GM19395 (cell line): ENCODE measurements around the gene ERI3.

Source experiments
- ATAC-seq: cut with Tn5 transposase; IDR thresholded peaks from one replicate; pipeline ENCODE4 v1.9.1; 2021; ENCODE audit warnings: mild to moderate bottlenecking, moderate library complexity; ENCODE audit not compliant: unreplicated experiment

ERI3 gene, protein sequence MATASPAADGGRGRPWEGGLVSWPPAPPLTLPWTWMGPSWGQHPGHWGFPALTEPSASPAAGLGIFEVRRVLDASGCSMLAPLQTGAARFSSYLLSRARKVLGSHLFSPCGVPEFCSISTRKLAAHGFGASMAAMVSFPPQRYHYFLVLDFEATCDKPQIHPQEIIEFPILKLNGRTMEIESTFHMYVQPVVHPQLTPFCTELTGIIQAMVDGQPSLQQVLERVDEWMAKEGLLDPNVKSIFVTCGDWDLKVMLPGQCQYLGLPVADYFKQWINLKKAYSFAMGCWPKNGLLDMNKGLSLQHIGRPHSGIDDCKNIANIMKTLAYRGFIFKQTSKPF

DNA sequence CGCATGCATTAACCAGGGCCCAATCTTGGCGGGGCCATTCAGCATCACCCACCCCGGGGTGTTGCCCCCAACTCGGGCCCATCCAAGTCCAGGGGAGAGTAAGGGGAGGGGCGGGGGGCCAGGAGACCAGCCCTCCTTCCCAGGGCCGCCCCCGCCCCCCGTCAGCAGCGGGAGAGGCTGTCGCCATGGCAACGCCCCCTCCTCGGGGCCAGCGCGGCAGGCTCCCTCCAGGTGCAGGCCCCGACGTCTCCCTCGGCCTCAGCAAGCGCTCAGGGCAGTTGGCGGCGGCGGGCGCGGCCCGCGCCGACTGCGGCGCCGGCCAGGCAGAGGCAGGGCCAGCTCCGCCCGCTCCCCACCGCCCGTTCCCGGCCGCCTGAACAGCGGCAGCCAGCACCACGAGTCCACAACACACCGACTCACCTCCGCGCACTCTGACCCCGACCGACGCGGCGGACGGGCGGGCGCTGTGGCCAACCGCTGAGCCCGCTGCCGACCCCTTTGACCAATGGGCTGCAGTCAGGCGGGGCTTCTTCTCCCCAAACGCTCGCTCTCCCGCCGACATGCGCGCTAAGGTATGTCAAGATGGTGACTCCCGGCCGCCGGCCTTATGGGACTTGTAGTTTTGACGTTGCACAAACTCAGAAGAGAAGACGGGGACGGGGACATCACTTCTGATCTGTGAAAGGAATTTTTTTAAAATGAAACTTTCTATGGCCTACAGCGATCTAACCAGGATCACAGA, at the start of gene ERI3:
ERI3 (minus strand) TSS at position 418 of the 742 bp plus-strand sequence; CDS start at position 187, 231 bp downstream.
- ATAC-seq = peak; percentile 98

- no peak for ATAC-seq
Measured at GRCh38 chr1:44401256-44402228, 46.5 kb upstream of the ERI3 start.

GRCh38 chr1:44390277-44390676, 35.2 kb upstream of the ERI3 start:
- no peak for ATAC-seq

DNA sequence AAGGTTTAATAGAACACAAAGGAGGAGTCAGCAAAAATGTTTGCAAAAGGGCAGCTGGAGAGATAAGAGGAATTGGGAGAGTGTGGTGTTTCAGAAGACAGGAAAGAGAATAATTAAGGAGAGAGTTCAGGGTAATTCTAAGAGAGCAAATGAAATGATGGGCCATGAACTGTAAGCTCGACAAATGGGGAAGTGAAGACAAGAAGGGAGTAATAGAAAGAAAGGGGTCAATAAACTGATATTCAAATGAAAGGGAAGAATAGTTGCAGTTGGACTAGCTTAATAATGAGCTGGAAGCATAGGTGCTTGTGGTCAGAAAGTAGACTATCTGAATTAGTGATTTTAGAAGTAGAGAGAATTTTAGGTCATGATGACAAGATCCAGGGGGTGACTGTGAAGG, 34.4 kb upstream of the ERI3 start:
- no peak for ATAC-seq

- ATAC-seq = no peak
Measured at GRCh38 chr1:44388551-44388950, 33.5 kb upstream of the ERI3 start.

- ATAC-seq = no peak
Measured at GRCh38 chr1:44380666-44381177, 25.7 kb upstream of the ERI3 start.

GRCh38 chr1:44377925-44378784, 23.1 kb upstream of the ERI3 start:
- ATAC-seq = no peak

DNA sequence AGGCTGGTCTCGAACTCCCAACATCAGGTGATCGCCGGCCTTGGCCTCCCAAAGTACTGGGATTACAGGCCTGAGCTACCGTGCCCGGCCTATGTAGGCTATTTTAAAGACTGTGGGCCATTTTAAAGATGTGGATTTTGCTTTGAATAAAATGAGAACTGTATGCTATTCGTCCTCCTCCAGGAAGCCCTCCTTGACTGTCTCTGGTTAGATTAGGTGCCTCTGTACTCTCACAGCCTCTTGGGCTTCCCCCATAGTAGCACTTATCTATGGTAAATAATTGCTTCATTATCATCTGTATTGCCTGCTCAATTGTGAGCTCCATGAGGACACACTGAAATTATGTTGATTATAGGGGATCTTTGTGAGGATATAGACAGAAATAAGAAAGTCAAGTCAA, 20.5 kb upstream of the ERI3 start:
- no peak for ATAC-seq

DNA sequence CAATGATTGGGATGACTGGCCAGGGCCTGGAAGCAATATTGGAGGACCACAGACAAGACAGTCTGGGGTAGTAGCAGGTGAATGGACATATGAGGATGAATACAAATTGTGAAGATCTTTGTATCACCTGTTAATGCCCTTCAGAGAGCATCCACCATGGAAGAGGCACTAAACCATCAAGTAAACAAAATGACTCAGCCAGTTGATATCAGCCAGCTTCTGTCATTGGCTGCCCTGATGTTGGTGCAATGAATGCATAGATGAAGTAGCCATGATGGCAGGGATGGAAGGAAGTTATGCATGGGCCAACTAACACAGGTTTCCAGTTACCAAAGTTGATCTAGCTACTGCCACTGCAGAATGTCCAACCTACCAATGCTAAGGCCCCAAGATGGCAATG, 16.1 kb upstream of the ERI3 start:
- ATAC-seq = no peak

DNA sequence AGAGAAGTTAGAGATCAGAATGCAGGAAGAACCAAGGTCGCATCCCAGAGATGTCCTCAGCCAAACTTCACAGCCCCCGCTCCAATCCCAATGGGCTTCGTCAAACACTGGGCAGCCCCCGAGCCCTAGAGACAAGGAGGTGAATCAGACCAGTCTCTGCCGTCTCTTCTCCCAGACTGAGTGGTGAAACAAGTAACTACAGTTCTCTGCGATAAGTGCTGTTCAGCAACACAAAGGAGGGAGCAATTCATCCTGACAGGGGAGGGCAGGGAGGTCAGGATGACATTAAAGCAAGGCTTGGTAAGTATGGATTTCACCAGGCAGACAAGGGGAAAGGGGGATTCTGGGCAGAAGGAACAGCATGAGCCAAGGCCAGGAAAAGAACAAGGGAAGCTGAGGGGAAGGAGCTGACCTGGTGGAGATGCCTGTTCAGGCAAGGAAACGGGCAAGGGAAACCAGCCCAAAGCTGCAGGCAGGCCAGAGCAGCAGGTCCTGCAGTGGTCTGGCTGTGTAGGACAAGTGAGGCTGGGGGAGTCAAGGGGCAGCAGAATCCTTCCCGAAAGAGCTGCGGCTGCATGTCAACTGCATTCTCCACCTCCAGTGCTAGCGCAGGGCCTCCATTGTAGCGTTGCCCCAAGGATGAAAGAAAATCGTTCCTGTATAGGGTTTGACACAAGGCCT, 13.6 kb upstream of the ERI3 start:
- no peak for ATAC-seq

DNA sequence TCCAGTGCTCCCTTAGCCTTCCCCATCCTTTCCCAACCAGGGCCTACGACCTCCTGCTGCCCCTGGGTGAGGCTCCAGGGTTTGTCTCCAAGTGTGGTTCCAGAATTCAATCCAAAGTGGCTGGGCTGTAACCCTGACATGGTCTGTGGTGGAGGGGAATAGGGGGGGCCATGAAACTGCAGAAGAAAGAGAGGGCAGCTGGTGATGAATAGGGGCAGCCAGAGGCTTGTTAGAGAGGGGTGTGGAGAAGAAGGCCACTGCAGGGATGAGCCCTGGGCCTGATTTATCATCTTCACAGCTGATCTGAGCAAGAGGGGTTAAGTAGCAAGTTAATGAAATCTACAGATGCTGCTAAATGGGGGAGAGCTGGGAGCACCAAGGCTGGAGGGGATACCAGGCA, 12.9 kb upstream of the ERI3 start:
- ATAC-seq = no peak

DNA sequence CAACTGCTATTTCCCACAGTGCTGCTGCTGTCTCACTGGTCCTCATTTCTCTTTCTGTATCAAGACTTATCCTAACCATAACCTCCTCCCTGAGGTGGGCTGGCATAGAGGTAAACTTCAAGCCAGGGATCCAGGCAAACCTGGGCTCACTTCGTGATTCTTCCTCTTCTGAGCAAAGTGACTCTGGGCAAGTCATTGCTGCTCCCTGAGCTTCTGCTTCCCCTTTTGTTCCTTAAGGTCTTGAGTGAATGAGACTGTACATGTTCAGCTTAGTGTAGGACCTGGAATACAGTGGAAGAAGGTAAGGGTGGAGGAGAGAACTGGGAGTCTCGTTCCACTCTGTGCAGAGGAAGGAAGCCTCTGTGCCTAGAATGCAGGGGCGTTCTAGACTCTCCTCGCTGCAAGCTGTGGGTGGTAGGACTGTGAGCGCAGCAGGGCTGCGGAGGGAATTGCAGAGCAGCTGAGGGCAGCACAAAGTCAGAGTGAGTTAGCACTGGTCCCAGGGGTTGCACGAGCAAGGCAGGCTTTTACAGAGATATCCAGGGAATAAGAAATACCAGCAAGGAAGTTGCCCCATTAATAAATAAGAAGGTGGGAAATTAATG, 11.4 kb upstream of the ERI3 start:
- ATAC-seq = no peak

GRCh38 chr1:44361478-44361877, 6.4 kb upstream of the ERI3 start:
- no peak for ATAC-seq

- ATAC-seq = no peak
Measured at GRCh38 chr1:44359234-44359935, 4.3 kb upstream of the ERI3 start.

DNA sequence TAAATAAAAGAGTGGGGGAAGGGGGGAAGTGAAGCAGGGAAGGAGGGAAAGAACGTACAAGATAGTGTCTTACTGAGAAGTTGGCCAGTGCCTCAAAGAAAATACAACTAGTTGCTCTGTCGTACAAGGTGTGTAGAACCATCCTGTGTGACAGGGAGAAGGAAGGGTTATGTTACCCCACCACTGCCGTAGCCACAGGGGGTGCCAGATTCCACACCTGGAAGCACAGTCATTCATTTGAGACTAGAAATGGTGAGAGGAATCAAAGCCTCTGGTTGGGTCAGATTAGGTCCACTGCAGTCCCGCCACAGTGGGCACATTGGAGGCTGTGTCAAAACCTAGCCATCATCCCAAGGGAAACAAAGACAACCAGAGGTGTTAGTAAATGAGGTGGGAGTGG, 2.7 kb upstream of the ERI3 start:
- ATAC-seq = no peak

- ATAC-seq = no peak
Measured at GRCh38 chr1:44355582-44356305, 687 bp upstream of the ERI3 start.

- ATAC-seq = no peak
Measured at GRCh38 chr1:44354268-44354839, 703 bp downstream of the ERI3 start.
